Right renal pelvis (tissue), 4 donors: Measurements from ENCODE around the gene ASTN2. TPM values are rescaled to one million over a fixed set of nuclear protein-coding genes. Genes with fewer than 3 reads are reported as not detected.

Experiments
- DNase-seq, 4 donors: peaks; one replicate each; pipeline ENCODE4 v3.0.0-alpha.2; 2013; ENCODE audit warnings: low read depth in 4 of 4, low spot score in 3 of 4, missing footprints in 1 of 4
- polyA plus RNA-seq, 4 donors: library from polyadenylated mRNA; unstranded; fragments of 120-200 nt; gene quantifications; one replicate each; pipeline ENCODE4 v1.2.1, GENCODE V29; 2013; ENCODE audit not compliant: insufficient read length in 4 of 4

Gene ASTN2
- polyA plus RNA-seq, 4 donors, result 15.1 to 17.7 (median 16.1) TPM

DNA sequence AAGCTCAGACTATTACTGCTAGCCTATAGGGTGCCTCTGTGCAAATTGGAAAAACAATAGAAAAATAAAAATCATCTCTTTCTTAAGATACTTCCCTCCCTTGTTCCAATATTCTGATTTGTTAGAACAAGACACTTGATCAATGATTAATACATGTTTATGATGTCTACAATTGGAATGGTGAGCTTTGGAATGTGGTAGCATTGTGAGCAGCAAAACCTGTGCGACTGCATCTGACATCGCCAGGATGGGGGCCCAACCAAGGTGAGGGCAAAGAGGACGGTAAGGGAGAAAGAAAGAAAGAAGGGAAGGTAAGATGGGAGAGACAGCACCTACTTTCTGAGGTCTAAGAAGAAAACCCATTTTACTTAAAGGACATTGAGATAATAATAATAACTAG, 910.8 kb downstream of the ASTN2 start:
- DNase-seq, result no peak

DNA sequence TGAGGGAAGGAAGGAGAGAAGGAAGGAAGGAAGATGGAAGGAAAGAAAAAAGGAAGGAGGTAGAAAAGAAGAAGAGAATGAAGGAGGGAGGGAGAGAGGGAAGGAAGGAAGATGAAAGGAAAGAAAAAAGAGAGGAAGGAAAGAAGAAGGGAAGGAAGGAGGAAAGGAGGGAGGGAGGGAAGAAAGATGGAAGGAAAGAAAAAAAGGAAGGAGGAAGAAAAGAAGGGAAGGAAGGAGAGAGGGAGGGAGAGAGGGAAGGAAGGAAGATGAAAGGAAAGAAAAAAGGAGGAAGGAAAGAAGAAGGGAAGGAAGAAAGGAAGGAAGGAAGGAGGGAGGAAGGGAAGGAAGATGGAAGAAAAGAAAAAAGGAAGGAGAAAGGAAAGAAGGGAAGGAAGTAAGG, 912.1 kb downstream of the ASTN2 start:
- DNase-seq, result no peak

DNA sequence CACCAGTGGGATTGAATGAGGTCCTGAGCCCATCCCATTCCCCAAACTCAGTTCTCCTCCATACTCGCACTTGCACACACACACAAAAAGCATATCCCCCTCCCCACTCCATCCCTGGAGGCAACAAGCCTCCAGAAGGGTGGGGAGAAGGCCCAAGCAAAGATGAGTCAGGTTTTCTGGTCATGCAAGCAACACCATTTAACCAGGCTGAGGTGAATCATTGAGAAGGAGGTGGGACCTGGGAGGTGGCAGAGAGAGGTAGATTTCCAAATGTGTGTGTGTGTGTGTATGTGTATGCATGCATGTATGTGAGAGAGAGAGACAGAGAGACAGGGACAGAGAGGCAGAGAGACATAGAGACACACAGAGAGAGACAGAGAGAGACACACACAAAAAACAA, 913.0 kb downstream of the ASTN2 start:
- DNase-seq, result no peak

DNA sequence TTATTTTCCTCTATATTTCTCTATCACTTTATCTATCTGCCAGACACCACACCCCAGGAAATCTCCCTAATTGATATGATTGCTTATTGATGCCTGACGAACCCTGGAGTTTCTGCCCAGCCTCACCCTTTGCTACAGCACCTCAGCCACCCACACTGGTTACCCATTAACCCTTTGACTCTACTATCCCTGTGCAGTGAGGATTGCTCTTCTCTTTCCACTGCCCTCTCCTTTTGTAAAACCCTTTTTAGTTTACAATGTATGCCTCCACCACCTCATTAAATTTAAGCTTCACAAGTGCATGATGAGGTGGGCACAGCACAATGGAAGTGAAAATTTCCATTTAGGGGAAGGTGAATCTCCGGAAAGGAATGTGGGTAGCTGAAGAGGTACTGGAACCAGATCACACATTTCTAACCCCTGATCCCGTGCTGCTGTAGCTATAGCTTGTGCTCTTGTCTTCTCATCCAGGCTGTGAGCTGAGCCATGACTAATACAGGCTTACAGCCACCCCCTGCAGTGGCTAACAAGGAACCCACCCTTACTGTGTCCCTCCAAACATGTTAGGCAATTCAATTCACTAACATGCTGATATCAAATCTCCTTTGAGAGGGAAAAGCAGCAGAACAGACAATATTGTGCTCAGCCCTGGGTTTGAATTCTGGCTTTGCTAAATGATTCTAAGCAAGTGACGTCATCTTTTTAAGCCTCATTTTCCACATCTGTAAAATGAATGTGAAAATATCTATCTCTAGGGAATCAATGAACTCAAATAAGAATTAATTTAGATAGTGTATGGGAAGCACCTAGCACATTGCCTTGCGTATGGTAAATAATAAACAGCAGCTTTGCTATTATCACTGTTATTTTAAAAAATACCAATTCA, 914.6 kb downstream of the ASTN2 start:
- DNase-seq, result no peak

DNA sequence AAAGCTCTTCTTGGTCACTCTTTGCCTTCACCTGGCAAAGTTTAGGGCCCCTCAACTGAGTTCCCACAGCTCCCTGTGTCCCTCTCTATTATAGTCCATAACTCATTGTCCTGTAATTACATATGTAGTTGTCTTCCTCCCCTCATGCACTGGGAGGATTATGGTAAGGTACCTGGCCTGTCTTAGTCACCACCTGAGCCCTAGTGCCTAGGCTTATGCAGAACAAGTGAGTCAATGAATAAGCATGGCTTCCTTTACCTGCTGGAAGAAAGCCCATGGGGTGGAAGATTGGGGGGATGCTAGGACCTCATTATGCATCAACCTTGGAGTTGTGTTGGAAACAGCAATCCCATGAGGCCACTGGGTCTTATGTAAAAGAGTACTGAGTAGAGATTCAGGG, 915.4 kb downstream of the ASTN2 start:
- no peak for DNase-seq

DNA sequence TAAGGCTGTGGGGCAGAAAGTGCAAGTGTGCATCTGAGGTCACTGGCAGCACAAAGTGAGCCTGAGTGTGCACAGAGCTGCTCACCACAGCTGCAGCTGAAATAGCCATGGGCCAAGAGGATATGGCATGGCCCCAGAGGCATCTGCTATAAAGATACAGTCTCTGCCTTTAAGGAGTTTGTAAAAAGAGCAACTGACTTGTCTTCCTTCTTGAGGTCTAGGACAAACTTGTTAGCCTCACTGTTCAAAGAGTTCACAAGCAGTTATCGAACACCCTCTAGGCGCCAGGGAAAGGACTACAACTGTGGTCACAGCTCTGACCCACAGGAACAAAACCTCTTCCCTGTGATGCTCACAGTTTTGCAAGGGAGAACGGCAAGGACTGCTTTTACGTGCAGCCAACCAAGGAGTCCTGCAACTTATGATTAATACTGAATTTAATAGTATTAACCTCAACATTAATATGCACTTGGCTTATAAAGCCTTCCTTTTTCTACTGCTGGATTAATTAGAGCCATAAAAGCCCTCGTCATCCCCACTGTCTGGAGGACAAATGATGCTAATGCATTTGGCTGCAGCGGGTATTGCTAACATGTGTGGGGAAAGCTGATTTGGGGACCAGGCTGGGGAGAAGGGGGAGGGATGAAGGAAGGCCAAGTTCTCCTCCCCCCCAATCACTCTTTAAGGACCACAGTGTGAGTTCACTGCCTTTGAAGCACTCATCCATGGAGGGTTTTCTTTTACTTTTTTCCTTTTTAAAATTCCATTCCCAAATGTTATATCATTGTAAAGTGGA, 917.6 kb downstream of the ASTN2 start:
- no peak for DNase-seq

DNA sequence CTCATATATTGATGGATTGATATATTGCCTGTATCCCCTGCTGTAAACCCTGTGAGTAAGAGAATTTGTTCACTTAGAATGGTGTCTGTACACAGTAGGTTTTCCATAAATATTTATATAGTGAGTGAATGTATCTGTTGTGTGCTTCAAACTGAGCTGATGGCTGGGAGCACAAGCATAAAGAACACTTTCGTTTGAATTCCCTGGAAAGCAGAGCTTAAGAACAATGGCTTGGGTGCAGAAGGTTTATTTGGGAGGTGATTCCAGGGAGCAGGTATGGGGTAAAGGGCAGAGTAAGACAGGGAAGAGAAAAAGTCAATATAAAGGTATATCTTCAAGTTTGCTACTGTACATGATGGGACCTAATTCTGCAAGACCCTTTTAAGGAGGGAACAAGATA, 918.7 kb downstream of the ASTN2 start:
- no peak for DNase-seq

DNA sequence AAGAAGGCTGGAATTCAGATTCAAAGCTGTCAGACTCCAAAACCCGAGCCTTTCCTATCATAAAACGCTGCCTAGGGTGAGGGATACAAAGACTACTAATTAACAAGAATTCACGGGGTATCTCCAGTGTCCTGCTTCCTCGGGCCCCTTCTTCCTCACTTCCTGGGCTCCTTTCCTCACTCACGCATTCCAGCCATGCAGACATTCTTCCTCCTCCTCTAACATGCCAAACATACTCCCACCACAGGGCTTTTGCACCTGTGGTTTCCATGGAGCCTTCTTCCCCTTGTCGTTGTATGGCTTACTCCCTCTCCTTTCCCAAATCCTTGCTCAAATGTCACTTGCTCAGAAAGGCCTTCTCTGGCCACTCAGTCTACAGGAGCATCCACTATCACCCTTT, 919.1 kb downstream of the ASTN2 start:
- no peak for DNase-seq

DNA sequence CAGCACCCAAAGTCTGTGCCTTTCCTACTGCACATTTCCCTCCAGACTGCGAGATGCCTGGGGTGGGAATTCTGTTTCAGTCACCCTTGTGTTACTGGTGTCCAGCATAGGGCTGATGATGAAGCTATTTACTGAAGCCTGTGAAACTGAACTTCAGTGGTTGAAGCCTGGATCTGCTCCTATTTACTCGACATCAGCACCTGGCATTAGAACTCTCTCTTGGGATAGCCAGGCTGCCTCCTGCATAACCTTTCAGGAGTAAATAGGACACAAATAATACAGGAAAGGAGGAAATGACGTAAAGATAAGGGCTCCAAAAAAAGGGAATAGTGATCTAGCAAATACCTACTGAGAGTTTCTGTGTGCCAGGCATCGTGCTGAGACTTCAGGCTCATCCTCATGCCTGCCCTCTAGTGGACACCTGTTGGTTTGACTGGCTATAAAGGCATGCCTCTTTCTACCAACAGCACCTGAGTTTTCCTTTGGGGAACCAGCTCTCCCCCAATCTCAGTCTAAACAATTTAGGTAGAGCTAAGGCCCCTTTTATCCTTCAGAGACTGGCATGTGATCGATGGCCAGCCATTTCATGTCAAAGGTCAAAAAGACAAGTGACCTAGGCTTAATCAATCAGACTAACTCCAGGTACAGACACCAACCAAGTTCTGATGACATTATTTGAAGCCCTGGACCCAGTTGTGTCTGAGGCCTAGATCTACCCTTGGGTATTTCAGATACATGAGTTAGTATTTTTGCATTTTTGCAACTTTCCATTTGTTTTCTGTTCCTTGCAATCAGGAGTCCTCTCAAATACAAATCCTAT, 919.8 kb downstream of the ASTN2 start:
- DNase-seq, result no peak

DNA sequence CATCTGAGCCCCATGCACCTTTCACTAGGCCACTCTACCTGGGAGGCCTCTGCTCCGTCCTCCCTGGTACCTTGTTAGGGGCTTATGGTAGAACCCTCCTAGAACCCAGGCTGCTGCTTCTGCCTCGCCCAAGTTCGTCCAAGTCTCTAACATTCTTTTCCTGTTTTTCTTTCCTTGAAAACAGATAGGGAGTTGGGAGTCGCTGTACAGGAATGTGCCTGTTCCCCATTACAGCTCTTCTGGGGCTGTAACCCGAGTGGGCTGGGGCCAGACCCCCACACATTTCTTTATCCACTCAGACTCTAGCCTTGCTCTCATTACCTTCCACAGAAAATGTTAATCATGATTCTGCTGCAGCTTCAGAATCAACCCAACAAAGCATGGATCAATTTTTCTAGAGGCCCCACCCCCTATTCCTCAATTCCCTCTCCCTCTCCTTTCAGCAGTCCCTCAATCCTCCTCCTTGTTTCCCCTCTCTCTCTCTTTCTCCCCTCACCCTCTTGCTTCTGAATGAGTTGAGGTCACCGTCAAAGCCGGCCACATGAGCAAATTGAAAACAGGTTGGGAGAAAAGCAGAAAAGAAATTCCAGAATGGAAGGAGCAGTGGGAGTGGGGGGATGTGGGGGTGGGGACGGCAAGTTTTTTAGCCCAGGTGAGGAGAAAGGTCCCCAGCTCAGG, 921.5 kb downstream of the ASTN2 start:
- no peak for DNase-seq

DNA sequence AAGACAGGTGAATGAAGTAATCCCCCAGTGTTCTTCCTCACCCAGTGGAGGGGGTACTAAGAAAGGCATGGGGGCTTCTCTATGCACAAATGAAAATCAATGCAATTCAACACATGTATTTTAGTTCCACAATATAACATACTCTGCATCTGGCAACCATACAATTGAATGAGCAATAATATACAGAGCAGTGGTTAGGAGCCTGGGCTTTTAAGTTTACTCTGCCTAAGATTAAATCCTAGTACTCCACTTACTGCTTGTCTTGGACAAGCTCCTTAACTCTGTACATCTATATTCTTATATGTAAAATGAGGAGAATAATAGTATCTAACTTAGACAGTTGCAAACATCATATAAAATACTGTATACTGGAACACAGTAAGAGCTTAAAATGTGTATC, 923.2 kb downstream of the ASTN2 start:
- DNase-seq, result no peak

DNA sequence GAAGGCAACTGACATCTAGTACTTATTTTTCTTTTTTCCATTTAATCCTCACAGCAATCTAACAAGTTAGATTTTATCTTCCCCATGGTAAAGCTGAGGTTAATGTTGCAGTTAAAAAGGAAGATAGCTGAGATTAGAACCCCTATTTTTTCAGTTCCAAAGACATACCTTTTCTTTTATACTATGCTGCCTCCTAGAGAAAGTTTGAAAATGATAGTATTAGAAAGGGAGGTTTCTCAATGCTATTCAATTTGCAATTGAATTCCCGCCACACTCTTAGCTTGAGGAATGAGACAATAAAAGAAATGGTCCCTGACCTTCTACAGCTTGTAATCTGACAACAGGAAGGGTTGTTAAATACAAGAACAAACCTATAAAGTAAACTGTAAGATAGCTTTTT, 923.6 kb downstream of the ASTN2 start:
- no peak for DNase-seq

DNA sequence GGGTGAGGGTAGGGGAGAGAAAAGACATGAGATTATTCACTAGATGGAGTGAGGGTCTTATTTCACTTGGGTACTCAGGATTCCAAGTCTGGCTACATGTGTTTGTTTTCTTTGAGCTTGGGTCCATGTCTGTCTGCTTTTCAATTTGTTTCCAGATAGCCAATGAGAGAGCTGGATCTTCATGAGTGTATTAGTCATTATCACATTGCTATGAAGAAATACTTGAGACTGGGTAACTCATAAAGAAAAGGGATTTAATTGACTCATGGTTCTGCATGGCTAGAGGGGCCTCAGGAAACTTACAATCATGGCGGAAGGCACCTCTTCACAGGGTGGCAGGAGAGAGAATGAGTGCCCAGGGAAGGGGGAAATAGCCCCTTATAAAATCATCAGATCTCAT, 924.5 kb downstream of the ASTN2 start:
- DNase-seq, result no peak

DNA sequence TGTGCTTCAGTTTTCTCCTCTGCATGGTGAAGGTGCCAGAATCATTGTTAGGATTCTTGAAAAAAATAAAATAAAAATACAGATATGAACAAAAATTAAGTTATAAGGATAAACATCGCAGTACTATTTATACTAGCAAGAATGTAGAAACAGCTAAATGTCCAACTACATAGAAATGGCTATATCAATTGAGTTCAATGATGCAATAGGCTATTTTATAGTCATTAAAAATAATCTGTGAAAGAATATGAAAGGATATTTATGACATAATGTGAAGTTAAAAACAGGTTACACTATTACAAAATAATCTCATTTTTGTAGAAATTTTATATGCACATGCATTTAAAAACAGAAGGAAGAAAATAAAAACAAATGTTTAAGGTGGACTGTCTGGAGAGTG, 926.5 kb downstream of the ASTN2 start:
- no peak for DNase-seq

DNA sequence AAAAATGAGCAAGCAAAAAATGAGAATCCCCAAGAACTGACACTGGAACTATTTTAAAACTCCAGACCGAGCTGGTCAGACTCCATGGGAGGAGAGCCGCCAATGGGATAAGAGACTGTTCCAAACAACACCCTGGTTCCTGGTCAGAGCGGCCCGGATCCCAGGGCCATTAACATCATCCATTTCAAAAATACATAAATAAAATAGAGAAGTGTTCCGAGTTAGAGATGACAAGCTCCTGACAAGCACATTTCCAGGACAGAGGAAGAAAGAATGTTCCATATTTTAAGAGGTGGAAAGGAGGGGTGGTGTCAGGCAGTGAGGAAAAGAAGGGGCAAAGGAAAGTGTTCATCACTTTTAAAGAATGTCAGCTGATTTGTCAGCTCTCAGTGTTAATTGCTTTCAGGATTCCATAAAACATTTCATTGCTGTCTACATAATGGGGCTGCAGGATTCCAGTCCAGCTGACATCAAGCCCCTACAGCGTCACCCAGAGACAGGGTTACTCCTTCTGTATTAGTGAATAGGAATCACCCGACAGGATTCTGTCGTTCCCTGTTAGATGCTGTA, 930.3 kb downstream of the ASTN2 start:
- DNase-seq, result no peak

DNA sequence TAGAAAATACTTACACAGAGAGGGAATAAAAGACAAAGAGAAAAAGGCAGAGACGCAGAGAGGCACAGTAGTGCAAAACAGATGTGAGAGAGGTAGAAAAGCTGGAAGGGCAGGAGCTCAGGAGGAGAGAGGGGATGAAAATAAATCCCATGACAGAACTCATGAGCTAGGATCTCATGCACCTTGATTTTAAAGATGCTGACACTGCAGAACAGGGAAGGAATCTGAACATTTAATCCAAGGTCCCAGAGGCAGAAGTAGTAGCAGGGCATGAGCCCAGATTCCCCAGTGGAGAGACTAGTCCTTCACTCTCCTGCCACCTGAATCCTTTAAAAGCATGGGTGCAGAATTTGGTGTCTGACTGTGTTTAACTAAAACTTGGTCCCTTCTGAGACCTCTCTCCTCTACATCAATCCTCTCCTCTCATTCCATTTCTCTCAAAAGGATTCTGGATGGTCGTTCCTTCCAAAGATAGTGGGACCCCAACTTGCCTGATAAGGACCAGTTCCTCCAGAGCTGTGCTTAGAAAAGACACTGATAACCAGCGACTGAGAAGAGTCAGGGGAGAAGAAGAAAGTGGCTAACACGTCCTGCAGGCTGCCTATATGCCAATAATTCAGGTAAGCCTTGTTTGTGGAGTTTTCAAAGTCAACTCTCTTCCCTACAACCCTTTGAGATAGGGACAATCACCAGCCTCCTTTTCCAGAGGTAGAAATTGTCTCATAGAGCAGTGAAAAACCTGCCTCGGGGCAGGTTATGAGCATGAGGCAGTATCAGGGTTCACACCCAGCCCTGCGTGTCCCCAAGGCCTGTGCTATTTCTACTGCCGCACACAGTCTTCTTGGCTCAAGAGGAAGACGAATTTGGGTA, 931.0 kb downstream of the ASTN2 start:
- no peak for DNase-seq

DNA sequence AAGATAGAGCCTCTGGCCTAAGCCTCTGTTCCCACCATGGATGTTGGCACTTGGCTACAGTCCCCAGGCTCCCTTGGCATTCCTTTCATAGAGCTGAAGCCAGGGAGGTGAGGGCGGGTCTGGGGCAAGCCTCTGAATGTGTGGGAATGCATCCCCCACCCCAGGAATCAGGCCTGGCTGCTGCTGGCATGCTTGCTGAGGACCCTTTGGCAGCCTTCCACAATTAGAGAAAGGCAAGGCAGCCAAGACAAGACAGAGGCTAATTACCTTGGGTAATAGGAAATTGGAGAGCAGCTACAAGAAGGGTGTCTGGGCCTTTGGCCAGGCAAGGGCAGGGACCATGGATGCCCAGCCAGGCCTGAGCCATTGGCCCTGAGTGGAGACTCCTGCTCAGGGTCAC, 932.1 kb downstream of the ASTN2 start:
- DNase-seq, result no peak

DNA sequence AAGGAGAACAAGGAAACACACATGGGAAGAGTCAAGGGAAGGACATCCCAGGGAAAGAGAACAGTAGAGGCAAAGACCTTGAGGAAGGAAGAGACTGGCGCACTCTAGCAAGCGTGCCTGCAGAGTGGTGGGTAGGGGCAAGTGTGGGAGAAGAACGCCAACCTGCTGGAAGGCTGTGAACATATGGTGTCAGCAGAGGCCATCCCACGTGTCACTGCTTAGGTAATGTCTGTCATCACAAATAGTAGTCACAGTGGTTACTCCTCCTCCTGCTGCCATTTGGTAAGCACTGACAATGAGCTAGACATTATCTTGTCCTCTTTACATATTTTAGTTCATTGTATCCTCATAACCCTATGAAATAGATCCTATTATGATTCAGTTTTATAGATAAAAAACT, 934.2 kb downstream of the ASTN2 start:
- DNase-seq, result no peak

DNA sequence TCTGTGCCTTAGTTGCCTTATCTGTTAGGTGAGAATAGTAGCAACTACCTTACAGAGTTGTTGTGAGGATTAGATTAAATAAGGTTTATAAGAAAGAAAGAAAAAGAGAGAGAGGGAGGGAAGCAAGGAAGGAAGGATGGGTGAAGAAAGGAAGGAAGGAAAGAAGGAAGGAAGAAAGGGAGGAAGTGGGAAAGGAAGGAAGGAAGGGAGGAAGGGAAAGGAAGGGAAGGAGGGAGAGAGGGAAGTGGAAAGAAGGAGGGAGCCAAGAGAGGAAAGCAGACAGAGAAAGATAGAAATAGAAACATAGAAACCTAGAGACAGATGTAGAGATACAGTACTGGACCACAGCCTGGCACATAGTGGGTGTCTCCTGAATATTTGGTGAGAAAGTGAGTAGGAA, 934.9 kb downstream of the ASTN2 start:
- no peak for DNase-seq
